HepG2 (cell line): ENCODE data around the gene PTAFR. TPM values are rescaled to one million over a fixed set of nuclear protein-coding genes. Genes with fewer than 3 reads are reported as not detected.

Experiments
- polyA plus RNA-seq, 8 experiments: library from polyadenylated mRNA; depleted of rRNA in 3 of 8; stranded (reverse) in 7 of 8; unstranded in 1 of 8; fragments of >200 nt; fragmentation: Illumina TruSeq in 4 of 8; extraction: Trizol in 4 of 8; gene quantifications; 2 replicates each; pipeline versions ENCODE4 v1.2.1 to v1.2.3, GENCODE V29; 2011 to 2016; ENCODE audit warnings: low read depth in 4 of 8, missing spikeins in 1 of 8, mixed read lengths in 1 of 8; ENCODE audit not compliant: insufficient read depth in 1 of 8
- total RNA-seq, 5 experiments: library from RNA; depleted of rRNA; stranded (reverse); fragments of >200 nt; fragmentation: Illumina TruSeq; extraction: Trizol; gene quantifications; 2 replicates each; pipeline ENCODE4 v1.2.3, GENCODE V29; 2016; ENCODE audit warnings: low read depth in 1 of 5
- TF ChIP-seq, protein P1 (sequence below): sonication (generic); formaldehyde crosslinking; IDR thresholded peaks from 2 replicates; pipeline ENCODE4 v1.5.0; 2020; ENCODE audit warnings: mild to moderate bottlenecking, missing genetic modification reagents, borderline replicate concordance
- TF ChIP-seq, protein P2 (sequence below): sonication (generic); formaldehyde crosslinking; IDR thresholded peaks from 2 replicates; pipeline ENCODE4 v1.4.0; 2020; ENCODE audit warnings: missing genetic modification reagents, borderline replicate concordance

PTAFR gene
- total and polyA plus RNA-seq, 2 of the 13 experiments (the other 11 are each of a cell fraction or from before 2014, with no cell fraction given) = 0.27 to 24.0 TPM

DNA sequence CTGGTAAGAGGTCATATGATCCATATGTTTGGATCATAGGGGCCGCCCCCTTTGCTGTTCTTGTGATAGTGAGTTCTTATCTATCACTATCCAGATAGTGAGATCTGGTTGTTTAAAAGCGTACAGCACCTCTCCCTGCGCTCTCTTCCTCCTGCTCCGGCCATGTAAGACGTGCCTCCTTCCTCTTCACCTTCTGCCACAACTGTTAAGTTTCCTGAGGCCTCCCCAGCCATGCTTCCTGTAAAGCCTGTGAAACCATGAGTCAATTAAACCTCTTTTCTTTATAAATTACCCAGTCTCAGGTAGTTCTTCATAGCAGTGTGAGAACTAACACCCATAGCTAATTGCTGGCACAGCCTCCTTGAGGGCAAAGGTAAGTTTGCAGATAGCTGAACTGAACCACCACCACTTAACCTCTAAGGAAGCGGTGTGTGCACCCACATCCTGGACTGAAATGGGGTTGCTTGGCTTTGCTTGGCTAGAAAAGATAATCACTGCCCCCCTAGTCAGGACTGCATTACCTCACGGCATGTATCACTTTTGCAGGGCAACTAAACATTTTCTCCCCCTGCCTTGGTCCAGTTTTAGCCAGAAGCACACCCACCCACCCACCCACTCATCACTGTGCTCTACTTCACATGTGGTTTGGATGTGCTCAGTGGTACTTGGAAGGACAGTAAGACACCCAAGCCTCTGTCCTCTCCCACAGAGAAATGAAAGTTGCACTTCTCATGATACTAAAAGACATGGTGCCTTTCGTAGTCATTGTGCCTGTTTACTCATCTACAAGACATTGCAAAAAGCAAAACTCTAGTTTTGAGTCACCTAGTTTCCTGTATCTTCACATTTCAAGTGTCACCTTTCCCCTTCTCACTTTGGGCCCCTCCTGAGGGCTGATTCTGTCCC is 23.1 kb upstream of the PTAFR start (continued):
- TF ChIP-seq, protein P1, sequence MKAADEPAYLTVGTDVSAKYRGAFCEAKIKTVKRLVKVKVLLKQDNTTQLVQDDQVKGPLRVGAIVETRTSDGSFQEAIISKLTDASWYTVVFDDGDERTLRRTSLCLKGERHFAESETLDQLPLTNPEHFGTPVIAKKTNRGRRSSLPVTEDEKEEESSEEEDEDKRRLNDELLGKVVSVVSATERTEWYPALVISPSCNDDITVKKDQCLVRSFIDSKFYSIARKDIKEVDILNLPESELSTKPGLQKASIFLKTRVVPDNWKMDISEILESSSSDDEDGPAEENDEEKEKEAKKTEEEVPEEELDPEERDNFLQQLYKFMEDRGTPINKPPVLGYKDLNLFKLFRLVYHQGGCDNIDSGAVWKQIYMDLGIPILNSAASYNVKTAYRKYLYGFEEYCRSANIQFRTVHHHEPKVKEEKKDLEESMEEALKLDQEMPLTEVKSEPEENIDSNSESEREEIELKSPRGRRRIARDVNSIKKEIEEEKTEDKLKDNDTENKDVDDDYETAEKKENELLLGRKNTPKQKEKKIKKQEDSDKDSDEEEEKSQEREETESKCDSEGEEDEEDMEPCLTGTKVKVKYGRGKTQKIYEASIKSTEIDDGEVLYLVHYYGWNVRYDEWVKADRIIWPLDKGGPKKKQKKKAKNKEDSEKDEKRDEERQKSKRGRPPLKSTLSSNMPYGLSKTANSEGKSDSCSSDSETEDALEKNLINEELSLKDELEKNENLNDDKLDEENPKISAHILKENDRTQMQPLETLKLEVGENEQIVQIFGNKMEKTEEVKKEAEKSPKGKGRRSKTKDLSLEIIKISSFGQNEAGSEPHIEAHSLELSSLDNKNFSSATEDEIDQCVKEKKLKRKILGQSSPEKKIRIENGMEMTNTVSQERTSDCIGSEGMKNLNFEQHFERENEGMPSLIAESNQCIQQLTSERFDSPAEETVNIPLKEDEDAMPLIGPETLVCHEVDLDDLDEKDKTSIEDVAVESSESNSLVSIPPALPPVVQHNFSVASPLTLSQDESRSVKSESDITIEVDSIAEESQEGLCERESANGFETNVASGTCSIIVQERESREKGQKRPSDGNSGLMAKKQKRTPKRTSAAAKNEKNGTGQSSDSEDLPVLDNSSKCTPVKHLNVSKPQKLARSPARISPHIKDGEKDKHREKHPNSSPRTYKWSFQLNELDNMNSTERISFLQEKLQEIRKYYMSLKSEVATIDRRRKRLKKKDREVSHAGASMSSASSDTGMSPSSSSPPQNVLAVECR (CRISPR knock-in tag) = no peak
- TF ChIP-seq, protein P2, sequence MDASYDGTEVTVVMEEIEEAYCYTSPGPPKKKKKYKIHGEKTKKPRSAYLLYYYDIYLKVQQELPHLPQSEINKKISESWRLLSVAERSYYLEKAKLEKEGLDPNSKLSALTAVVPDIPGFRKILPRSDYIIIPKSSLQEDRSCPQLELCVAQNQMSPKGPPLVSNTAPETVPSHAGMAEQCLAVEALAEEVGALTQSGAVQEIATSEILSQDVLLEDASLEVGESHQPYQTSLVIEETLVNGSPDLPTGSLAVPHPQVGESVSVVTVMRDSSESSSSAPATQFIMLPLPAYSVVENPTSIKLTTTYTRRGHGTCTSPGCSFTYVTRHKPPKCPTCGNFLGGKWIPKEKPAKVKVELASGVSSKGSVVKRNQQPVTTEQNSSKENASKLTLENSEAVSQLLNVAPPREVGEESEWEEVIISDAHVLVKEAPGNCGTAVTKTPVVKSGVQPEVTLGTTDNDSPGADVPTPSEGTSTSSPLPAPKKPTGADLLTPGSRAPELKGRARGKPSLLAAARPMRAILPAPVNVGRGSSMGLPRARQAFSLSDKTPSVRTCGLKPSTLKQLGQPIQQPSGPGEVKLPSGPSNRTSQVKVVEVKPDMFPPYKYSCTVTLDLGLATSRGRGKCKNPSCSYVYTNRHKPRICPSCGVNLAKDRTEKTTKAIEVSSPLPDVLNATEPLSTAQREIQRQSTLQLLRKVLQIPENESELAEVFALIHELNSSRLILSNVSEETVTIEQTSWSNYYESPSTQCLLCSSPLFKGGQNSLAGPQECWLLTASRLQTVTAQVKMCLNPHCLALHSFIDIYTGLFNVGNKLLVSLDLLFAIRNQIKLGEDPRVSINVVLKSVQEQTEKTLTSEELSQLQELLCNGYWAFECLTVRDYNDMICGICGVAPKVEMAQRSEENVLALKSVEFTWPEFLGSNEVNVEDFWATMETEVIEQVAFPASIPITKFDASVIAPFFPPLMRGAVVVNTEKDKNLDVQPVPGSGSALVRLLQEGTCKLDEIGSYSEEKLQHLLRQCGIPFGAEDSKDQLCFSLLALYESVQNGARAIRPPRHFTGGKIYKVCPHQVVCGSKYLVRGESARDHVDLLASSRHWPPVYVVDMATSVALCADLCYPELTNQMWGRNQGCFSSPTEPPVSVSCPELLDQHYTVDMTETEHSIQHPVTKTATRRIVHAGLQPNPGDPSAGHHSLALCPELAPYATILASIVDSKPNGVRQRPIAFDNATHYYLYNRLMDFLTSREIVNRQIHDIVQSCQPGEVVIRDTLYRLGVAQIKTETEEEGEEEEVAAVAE (CRISPR knock-in tag) = no peak
- TF ChIP-seq, all 625 proteins: peak for 0
